Colonic mucosa (tissue), 4 donors: ENCODE data around the gene KDR. TPM values are rescaled to one million over a fixed set of nuclear protein-coding genes. Genes with fewer than 3 reads are reported as not detected.

ENCODE experiments used
- DNase-seq: peaks from one replicate; pipeline ENCODE4 v3.0.0-alpha.2; 2020
- H3K27ac ChIP-seq: fragments of 200-600 bp; one replicate; pipeline ENCODE4 v1.8.0; 2021
- H3K27me3 ChIP-seq: fragments of 200-600 bp; one replicate; pipeline ENCODE4 v1.8.0; 2021
- H3K36me3 ChIP-seq: fragments of 200-600 bp; one replicate; pipeline ENCODE4 v1.8.0; 2021
- H3K4me1 ChIP-seq: fragments of 200-600 bp; one replicate; pipeline ENCODE4 v1.8.0; 2021; ENCODE audit warnings: mild to moderate bottlenecking
- H3K4me3 ChIP-seq: fragments of 200-600 bp; one replicate; pipeline ENCODE4 v1.8.0; 2021
- H3K9ac ChIP-seq, 2 donors: one replicate each; pipeline ENCODE4 v1.7.0; 2013; ENCODE audit warnings: control low read depth in 2 of 2, low read depth in 2 of 2, low read length in 2 of 2
- H3K9me3 ChIP-seq: fragments of 200-600 bp; one replicate; pipeline ENCODE4 v1.8.0; 2021
- intact Hi-C: fragments of 100-400 bp; cut with DNase I; formaldehyde crosslinking; loops from one replicate; pipeline ENCODE4 v1.14.1; 2022
- total RNA-seq, 2 donors: library from RNA; stranded (reverse); fragmentation: NEBNext Ultra II Directional in 1 of 2; extraction: Animal tissue kit (Norgen Biotek cat#: 25700) in 1 of 2; gene quantifications; one replicate each; pipeline ENCODE4 v1.2.1, GENCODE V29; 2021
- TF ChIP-seq, protein P1 (sequence below): fragments of 200-600 bp; IDR thresholded peaks from one replicate; pipeline ENCODE4 v1.8.0; 2022; ENCODE audit warnings: antibody characterized with exemption, mild to moderate bottlenecking
- donor health status: healthy.
- donor health status: DM: no; HTN: no; CAD: no.
- donor health status: DM: no; HTN: no; CAD: no.

The KDR gene
- total RNA-seq, 2 donors from 2014 or later = 3.4 to 6.5 TPM

DNA sequence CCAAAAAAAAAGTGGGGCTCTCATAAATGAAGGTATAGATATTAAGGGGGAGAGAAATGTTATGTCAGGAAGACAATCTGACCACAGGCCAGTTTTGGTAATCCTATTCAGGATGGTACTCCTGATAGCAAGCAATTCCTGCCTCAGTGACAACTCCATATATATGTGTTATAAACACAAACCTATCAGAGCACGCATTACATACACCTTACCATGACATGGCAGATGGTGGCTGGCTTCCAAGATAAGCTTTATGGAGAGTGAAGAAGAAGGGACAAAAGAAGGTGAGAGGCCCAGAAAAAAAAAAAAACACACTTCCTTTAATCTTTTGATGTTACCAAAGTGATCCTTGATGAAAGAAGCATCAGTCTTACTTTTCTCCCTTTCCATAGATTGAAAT, 29.5 kb upstream of the KDR start:
- Histone ChIP-seq H3K9me3 (no peaks in the 10 kb centered on the region), H3K36me3 (no peaks in the 10 kb centered on the region), H3K4me3 (no peak overlapping the region), H3K4me1 (no peaks in the 10 kb centered on the region), H3K27ac (no peak overlapping the region), H3K27me3 (peaks cover 5% of the 10 kb centered on the region), H3K9ac (no peak overlapping the region)
- intact Hi-C loops = no loop called here
- TF ChIP-seq, protein P1, sequence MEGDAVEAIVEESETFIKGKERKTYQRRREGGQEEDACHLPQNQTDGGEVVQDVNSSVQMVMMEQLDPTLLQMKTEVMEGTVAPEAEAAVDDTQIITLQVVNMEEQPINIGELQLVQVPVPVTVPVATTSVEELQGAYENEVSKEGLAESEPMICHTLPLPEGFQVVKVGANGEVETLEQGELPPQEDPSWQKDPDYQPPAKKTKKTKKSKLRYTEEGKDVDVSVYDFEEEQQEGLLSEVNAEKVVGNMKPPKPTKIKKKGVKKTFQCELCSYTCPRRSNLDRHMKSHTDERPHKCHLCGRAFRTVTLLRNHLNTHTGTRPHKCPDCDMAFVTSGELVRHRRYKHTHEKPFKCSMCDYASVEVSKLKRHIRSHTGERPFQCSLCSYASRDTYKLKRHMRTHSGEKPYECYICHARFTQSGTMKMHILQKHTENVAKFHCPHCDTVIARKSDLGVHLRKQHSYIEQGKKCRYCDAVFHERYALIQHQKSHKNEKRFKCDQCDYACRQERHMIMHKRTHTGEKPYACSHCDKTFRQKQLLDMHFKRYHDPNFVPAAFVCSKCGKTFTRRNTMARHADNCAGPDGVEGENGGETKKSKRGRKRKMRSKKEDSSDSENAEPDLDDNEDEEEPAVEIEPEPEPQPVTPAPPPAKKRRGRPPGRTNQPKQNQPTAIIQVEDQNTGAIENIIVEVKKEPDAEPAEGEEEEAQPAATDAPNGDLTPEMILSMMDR = no peak
- DNase-seq = no peak

DNA sequence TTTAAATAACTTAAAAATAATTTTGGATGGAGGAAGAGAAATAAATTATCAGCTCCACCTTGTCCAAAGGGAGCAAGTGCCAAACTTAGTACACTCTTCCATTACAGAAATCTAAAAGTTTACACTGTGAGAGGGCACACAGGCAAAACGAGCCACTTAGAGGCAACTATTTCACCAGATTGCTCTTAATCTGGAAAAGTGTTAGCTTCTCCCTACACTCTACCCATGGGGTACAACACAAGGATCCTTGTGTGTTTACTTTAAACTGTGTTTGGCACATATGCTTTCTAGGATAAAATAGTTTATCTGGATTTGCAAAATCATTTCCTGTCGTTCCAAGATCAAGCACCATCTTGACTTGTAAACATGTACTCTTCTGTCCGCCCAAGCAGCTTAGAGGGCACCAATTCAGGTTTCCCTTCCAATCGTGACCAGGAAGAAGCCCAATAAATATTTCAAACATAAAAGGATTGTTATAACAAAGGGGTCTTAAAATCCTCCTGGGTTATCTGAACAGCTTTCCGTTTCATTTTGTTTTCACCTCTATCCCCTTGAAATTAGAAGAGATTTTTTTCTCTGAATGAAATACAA, 29.0 kb upstream of the KDR start:
- Histone ChIP-seq H3K4me1 (no peaks in the 10 kb centered on the region), H3K36me3 (no peaks in the 10 kb centered on the region), H3K9me3 (no peaks in the 10 kb centered on the region), H3K27me3 (peaks cover 5% of the 10 kb centered on the region), H3K27ac (no peak overlapping the region), H3K9ac (no peak overlapping the region), H3K4me3 (no peak overlapping the region)
- TF ChIP-seq, protein P1 = no peak
- no peak for DNase-seq
- intact Hi-C loops = no loop called here

DNA sequence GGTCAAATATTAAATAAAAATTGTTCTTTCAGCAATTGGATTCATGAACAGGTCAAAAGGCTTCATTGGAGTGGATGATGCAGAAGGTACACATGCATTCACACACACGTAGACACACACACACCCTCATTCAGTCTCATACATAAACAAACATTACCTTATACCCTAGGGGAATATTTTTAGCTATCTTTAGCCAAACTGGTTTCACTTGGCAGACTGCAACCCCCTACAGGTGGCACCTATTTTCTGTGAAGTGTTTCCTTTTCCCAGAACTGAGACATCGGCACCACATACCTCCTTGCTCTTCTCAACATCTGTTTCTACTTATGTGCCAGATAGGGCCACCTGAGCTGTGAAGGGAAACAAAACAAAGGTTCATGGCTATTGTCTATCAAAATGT, 18.5 kb upstream of the KDR start:
- TF ChIP-seq, protein P1 = no peak
- Histone ChIP-seq H3K4me3 (no peak overlapping the region), H3K9me3 (no peaks in the 10 kb centered on the region), H3K27me3 (no peaks in the 10 kb centered on the region), H3K9ac (no peak overlapping the region), H3K36me3 (no peaks in the 10 kb centered on the region), H3K27ac (no peak overlapping the region), H3K4me1 (no peaks in the 10 kb centered on the region)
- intact Hi-C loops = no loop called here
- DNase-seq = no peak

DNA sequence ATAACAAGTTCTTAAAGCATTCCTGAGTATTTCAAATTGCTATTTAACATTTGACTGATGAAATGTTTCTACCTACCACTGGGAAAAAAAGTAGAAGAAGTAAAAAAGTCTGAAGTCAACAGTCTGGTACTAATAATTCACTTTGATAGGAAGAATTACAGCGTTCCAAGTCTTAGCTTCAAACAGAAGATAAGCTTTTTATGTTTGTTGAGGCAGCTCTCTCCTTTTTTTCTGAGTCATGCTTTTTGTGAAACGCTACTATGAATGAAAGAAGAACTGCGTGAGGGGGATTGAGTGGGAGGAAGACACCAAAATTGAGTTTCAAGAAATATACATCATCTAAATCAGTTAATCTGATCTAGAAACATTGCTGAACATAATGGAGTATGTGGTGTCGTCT, 13.0 kb upstream of the KDR start:
- H3K9me3 ChIP-seq = no peaks in the 10 kb centered on the region
- intact Hi-C loops = no loop called here
- no peak overlapping the region for H3K4me3 ChIP-seq
- DNase-seq = no peak
- TF ChIP-seq, protein P1 = no peak
- H3K36me3 ChIP-seq = no peaks in the 10 kb centered on the region
- H3K4me1 ChIP-seq = no peaks in the 10 kb centered on the region
- H3K27me3 ChIP-seq = no peaks in the 10 kb centered on the region
- H3K9ac ChIP-seq = no peak overlapping the region
- no peak overlapping the region for H3K27ac ChIP-seq

DNA sequence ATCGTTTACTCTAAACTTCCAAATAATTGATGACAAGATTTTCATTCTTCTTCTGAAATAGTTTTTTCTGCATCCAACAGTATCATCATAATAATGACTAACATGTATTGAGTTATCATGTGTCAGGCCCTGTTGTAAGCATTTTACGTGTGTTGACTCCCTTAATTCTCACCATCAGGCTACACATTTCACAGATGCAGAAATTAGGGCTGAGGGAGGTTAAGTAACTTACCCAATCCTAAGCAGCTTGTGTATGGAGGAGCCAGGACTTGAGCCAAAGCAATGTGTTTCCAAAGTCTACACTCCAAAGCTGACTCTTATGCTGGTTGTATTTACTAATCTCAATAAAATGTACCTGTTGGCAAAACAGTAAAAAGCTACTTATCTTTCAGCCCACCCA, 11.2 kb upstream of the KDR start:
- Histone ChIP-seq H3K9ac (no peak overlapping the region), H3K36me3 (no peaks in the 10 kb centered on the region), H3K27me3 (no peaks in the 10 kb centered on the region), H3K4me3 (no peak overlapping the region), H3K9me3 (no peaks in the 10 kb centered on the region), H3K4me1 (no peaks in the 10 kb centered on the region), H3K27ac (no peak overlapping the region)
- TF ChIP-seq, protein P1 = no peak
- intact Hi-C loops = no loop called here
- no peak for DNase-seq

DNA sequence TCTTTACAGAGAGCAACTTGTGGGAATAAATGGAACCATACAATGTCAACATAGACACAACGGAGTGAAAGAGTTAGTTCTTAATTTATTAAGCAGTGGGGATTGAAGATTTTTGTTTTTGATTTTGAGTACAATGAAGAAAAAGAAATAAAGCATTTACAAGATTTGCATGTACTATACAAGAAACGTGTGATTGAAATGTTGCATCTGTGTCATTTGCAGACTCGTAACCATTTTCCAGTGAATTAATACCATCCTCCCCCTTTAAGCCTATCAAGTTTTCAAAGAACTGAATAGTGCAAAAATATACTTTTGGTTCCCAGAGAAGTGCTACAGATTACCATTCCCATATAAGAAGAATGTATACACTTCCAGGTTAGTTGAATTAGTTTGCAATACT, 8.6 kb upstream of the KDR start:
- Histone ChIP-seq H3K27ac (no peak overlapping the region), H3K4me3 (no peak overlapping the region), H3K9me3 (no peaks in the 10 kb centered on the region), H3K9ac (no peak overlapping the region), H3K27me3 (no peaks in the 10 kb centered on the region), H3K4me1 (no peaks in the 10 kb centered on the region), H3K36me3 (no peaks in the 10 kb centered on the region)
- no peak for DNase-seq
- intact Hi-C loops = no loop called here
- TF ChIP-seq, protein P1 = no peak
